D341Med (cell line): Measurements from ENCODE around the gene KTN1.

Experiments used
- DNase-seq: peaks from one replicate; pipeline ENCODE4 v3.0.0; 2012; ENCODE audit warnings: low spot score

KTN1 gene

DNA sequence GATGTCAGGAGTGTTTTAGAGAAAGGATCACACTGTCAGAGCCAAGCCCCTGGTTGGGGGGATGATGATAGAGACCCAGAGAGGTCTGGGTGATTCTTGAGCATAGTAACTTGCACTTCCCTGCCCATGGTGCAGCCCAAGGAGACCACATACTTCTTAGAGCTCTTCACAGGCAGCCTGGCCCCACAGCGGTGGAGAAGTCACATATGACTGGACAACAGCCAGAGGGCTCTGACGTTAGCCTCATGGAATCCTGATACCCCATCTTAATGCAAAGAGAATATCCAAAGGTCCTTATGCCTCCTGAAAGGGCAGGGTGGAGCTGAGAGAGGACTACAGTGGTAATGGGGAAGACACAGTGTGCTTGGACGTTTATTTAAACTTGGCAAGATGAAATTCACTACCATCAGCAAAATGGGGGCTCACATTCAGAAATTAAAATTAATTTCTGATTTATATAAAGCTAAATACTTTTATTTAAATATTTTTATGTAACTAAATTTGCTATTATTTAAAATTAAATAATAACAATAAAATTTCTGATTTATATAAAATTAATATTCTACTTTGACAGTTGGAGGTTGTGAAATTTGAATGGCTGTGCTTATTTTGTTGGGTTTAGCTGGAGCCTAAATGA is 131.3 kb downstream of the KTN1 start:
- DNase-seq: no peak

- no peak for DNase-seq
Observed at GRCh38 chr14:55712491-55712890, 132.5 kb downstream of the KTN1 start.

DNA sequence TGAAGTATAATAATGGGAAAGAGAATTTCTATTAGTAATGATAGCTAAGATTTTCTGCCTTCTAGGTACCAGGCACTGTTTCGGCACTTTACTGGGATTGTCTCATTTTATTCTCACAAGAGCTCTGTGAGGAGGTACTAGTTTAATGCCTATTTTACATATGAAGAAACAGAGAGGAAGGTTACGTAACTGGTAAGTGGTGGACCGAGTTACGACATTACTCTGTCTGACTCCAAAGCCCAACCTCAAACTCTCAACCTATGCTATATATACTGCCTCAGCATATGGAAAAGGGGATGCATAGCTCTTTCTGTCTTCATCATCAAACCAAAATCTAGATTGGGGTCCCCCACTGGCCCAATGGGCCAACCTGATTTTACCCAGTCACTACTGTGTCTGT is 133.5 kb downstream of the KTN1 start:
- no peak for DNase-seq

GRCh38 chr14:55715889-55716288 is 135.9 kb downstream of the KTN1 start:
- no peak for DNase-seq

GRCh38 chr14:55717621-55718020 is 137.6 kb downstream of the KTN1 start:
- DNase-seq: no peak

GRCh38 chr14:55718551-55718950 is 138.5 kb downstream of the KTN1 start:
- DNase-seq: no peak

GRCh38 chr14:55720796-55721195 is 140.8 kb downstream of the KTN1 start:
- DNase-seq: no peak

- DNase-seq: no peak
Observed at GRCh38 chr14:55721353-55721752, 141.3 kb downstream of the KTN1 start.

DNA sequence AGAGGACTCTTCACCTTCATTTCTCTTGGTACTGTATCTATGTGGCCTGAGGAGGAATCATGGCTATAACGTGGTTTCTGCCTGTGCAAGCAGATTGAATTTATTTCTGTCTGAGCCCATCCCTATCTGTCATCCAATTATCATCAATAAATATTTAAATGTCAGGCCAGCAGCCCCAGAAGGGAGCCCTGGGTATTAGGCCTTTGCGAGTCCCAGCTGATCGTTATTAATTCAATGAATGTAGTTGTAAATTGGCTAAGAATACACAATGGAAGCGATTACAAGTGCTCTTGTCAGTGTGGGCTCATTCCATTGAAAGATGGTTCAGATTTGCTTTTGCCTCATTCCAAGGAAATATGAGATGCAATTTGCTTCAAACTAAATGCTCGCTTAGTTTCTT is 142.0 kb downstream of the KTN1 start:
- no peak for DNase-seq

- DNase-seq: no peak
Observed at GRCh38 chr14:55724736-55725135, 144.7 kb downstream of the KTN1 start.

- DNase-seq: no peak
Observed at GRCh38 chr14:55730592-55731310, 150.7 kb downstream of the KTN1 start.

DNA sequence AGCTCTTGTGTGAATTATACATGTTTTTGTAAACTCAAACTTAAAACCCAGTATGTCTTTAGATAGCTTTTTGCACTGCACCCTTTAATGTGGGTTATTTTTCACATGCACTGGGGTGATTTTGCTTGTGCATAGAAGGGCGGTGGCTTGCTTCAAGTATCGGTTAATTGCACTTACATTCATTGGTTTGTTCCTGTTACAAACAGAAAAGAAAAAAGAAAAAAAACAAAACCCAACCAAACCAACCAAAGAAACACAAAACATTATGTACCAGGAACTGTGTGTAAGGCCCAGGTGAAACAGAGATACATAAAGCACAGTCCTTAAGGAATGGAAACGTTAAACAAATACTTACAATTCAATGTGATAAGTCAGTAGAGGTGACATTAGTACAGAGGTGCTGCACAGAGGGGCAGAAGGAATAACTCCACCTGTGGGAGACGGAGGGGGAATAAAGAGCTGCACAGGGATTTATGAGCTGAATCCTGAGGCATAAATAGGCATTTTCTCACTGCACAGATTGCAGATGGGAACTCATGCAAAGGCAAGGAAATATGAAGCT is 151.4 kb downstream of the KTN1 start:
- no peak for DNase-seq

DNA sequence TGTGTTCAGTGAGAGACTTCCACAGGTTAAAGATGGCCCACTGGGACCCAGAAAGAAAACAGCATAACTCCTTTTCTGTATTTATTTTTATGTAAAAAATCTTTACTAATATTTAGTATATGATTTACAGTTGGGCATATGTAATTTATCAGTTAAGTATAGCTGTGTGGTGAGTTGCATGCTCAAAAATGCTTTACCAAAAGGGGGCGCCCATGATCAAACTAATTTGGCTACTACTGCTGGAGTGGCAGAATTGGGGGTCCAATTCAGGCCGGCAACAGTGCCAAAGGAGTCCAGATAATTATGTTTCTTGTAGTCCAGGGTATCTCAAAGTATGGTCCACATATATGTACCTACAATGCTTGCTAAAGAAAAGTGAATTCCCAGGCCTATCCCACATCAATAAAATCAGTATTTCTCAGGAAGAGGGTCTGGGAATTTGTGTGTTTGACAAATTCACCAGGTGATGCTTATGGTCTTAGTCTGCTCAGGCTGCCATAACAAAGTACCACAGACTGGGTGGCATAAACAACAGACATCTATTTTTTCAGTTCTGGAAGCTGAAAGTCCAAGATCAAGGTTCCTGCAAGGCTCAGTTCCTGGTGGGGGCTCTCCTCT is 152.0 kb downstream of the KTN1 start:
- DNase-seq: peak; percentile 53

DNA sequence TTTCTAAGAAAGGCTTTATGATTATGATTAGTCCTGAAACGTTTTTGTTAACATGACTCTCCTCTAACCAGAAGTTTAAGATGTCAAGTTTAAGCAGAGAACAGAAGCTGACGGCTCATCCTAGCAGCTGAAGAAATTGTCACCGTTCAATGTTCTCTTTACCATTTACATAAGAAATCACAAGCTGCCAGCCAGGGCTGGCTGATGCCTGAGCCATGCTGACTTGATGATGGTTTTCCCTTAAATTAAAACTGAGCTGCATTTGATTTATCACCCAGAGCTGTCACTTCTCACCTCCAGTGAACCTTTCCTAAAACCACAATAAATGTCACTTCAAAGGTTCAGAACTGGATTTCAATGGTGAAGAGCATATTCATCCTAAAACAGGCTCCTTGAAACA is 153.6 kb downstream of the KTN1 start:
- no peak for DNase-seq
